Ishikawa (cell line): ENCODE results near the gene SUN1.

ENCODE experiments used
- CEBPB ChIP-seq: IDR thresholded peaks from 2 replicates; pipeline ENCODE4 v1.6.1; 2012
- CREB1 ChIP-seq: IDR thresholded peaks from 2 replicates; pipeline ENCODE4 v1.6.1; 2012; ENCODE audit warnings: low read depth
- EGR1 ChIP-seq: IDR thresholded peaks from 2 replicates; pipeline ENCODE4 v1.6.1; 2012
- EP300 ChIP-seq: IDR thresholded peaks from 2 replicates; pipeline ENCODE4 v1.6.1; 2012; ENCODE audit warnings: borderline replicate concordance
- FOXM1 ChIP-seq: IDR thresholded peaks from 2 replicates; pipeline ENCODE4 v1.6.1; 2012; ENCODE audit warnings: low read depth, borderline replicate concordance
- MAX ChIP-seq: IDR thresholded peaks from 2 replicates; pipeline ENCODE4 v1.6.1; 2012
- NFIC ChIP-seq: IDR thresholded peaks from 2 replicates; pipeline ENCODE4 v1.6.1; 2012
- RAD21 ChIP-seq: IDR thresholded peaks from 2 replicates; pipeline ENCODE4 v1.6.1; 2012; ENCODE audit warnings: low read depth
- TAF1 ChIP-seq: IDR thresholded peaks from 2 replicates; pipeline ENCODE4 v1.6.1; 2012; ENCODE audit warnings: low read depth, mild to moderate bottlenecking
- TCF12 ChIP-seq: IDR thresholded peaks from 2 replicates; pipeline ENCODE4 v1.6.1; 2012; ENCODE audit warnings: low read depth
- YY1 ChIP-seq: IDR thresholded peaks from 2 replicates; pipeline ENCODE4 v1.6.1; 2012; ENCODE audit warnings: low read depth
- TF ChIP-seq, protein P1 (sequence below): IDR thresholded peaks from 2 replicates; pipeline ENCODE4 v1.6.1; 2012; ENCODE audit warnings: low read depth, mild to moderate bottlenecking

GRCh38 chr7:818031-818699 is 14.1 kb upstream of the SUN1 start:
- TF ChIP-seq MAX (no peak), RAD21 (no peak), CEBPB (no peak), TAF1 (no peak), CREB1 (no peak), TCF12 (no peak), FOXM1 (no peak), EGR1 (no peak), EP300 (no peak), YY1 (no peak), NFIC (no peak)
- TF ChIP-seq, protein P1, sequence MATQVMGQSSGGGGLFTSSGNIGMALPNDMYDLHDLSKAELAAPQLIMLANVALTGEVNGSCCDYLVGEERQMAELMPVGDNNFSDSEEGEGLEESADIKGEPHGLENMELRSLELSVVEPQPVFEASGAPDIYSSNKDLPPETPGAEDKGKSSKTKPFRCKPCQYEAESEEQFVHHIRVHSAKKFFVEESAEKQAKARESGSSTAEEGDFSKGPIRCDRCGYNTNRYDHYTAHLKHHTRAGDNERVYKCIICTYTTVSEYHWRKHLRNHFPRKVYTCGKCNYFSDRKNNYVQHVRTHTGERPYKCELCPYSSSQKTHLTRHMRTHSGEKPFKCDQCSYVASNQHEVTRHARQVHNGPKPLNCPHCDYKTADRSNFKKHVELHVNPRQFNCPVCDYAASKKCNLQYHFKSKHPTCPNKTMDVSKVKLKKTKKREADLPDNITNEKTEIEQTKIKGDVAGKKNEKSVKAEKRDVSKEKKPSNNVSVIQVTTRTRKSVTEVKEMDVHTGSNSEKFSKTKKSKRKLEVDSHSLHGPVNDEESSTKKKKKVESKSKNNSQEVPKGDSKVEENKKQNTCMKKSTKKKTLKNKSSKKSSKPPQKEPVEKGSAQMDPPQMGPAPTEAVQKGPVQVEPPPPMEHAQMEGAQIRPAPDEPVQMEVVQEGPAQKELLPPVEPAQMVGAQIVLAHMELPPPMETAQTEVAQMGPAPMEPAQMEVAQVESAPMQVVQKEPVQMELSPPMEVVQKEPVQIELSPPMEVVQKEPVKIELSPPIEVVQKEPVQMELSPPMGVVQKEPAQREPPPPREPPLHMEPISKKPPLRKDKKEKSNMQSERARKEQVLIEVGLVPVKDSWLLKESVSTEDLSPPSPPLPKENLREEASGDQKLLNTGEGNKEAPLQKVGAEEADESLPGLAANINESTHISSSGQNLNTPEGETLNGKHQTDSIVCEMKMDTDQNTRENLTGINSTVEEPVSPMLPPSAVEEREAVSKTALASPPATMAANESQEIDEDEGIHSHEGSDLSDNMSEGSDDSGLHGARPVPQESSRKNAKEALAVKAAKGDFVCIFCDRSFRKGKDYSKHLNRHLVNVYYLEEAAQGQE, result no peak
